HCT116 (cell line): ENCODE data around the gene TGFBR1. TPM values are rescaled to one million over a fixed set of nuclear protein-coding genes. Genes with fewer than 3 reads are reported as not detected.

Experiments used
- ATAC-seq: fragments of 200-7000 bp; cut with Tn5 transposase; 2 replicates; pipeline ENCODE4 v1.9.1; 2020; ENCODE audit warnings: mild to moderate bottlenecking, moderate library complexity
- BruUV-seq: library from RNA; stranded (reverse); fragments of 400-500 nt; replicated peaks from 2 replicates; lab custom pipeline; 2021; lab: Mats Ljungman, UMichigan
- CTCF ChIA-PET: fragments of 300-600 bp; sonication (Branson Sonifier 250); formaldehyde crosslinking; loops from one replicate; lab custom pipeline; 2021; ENCODE audit warnings: antibody characterized with exemption; lab: Charles Lee
- POLR2A ChIA-PET: fragments of 300-600, 350-600 bp; sonication (Branson Sonifier 250); formaldehyde crosslinking; loops from one replicate; lab custom pipeline; 2021; ENCODE audit warnings: antibody characterized with exemption; lab: Charles Lee
- RAD21 ChIA-PET, 2 experiments: fragments of 300-600 bp; sonication (Branson Sonifier 250); formaldehyde crosslinking; loops; one replicate each; lab custom pipeline; 2023; ENCODE audit warnings: low total read pairs in 2 of 2; ENCODE audit not compliant: uncharacterized antibody in 2 of 2, unreplicated experiment in 2 of 2, low non-redundant PET in 1 of 2; lab: Charles Lee
- DNase-seq: peaks from one replicate; pipeline ENCODE4 v3.0.0-alpha.2; 2010; ENCODE audit warnings: low read depth, low spot score
- H2AFZ ChIP-seq: fragments of 200-600 bp; shearing (Covaris generic), sonication (generic); 2 replicates; pipeline ENCODE4 v1.6.1; 2017; ENCODE audit warnings: low read depth, mixed run types, mixed read lengths, antibody characterized with exemption, low read length; ENCODE audit not compliant: poor library complexity, severe bottlenecking
- H3K27ac ChIP-seq: 2 replicates; pipeline ENCODE4 v1.5.1; 2012; ENCODE audit warnings: low read depth, low read length
- H3K27me3 ChIP-seq: fragments of 200-600 bp; sonication (generic); 2 replicates; pipeline ENCODE4 v1.6.1; 2016; ENCODE audit warnings: mixed run types, low read length, mixed read lengths; ENCODE audit not compliant: insufficient read depth
- H3K36me3 ChIP-seq, 2 experiments: fragments of 200-500 bp in 1 of 2; fragments of 200-600 bp in 1 of 2; sonication (Bioruptor generic) in 1 of 2; sonication (generic) in 1 of 2; 2 replicates each; pipeline versions ENCODE4 v1.5.1 to v1.6.1; 2014 to 2016; ENCODE audit warnings: low read length in 2 of 2, inconsistent platforms in 1 of 2, mixed read lengths in 1 of 2, mixed run types in 1 of 2; ENCODE audit not compliant: insufficient read depth in 2 of 2, control insufficient read depth in 1 of 2
- H3K4me1 ChIP-seq, 2 experiments: fragments of 200-600 bp in 1 of 2; sonication (generic) in 1 of 2; 2 replicates each; pipeline versions ENCODE4 v1.5.1 to v1.6.1; 2012 to 2017; ENCODE audit warnings: low read length in 2 of 2, inconsistent platforms in 1 of 2, mild to moderate bottlenecking in 1 of 2, mixed read lengths in 1 of 2, mixed run types in 1 of 2, moderate library complexity in 1 of 2; ENCODE audit not compliant: insufficient read depth in 2 of 2, control insufficient read depth in 1 of 2
- H3K4me2 ChIP-seq: fragments of 200-600 bp; sonication (generic); 2 replicates; pipeline ENCODE4 v1.6.1; 2017; ENCODE audit warnings: mixed run types, low read length, mixed read lengths
- H3K4me3 ChIP-seq, 2 experiments: fragments of 200-600 bp in 1 of 2; sonication (generic) in 1 of 2; replicated peaks in 1 of 2; 2 replicates each; pipeline ENCODE4 v1.5.1; 2011 to 2016; ENCODE audit warnings: low read length in 2 of 2, control low read depth in 1 of 2, low read depth in 1 of 2, mild to moderate bottlenecking in 1 of 2, mixed read lengths in 1 of 2, mixed run types in 1 of 2
- H3K79me2 ChIP-seq: fragments of 200-600 bp; sonication (generic); 2 replicates; pipeline ENCODE4 v1.6.1; 2017; ENCODE audit warnings: mild to moderate bottlenecking, mixed run types, low read length, moderate library complexity, mixed read lengths; ENCODE audit not compliant: insufficient read depth
- H3K9ac ChIP-seq: fragments of 200-600 bp; sonication (generic); 2 replicates; pipeline ENCODE4 v1.6.1; 2016; ENCODE audit warnings: low read length, mixed read lengths
- H3K9me2 ChIP-seq: fragments of 200-600 bp; sonication (generic), shearing (Covaris generic); 2 replicates; pipeline ENCODE4 v1.6.1; 2017; ENCODE audit warnings: mixed run types, mild to moderate bottlenecking, moderate library complexity; ENCODE audit not compliant: insufficient read depth
- H3K9me3 ChIP-seq, 2 experiments: fragments of 200-500 bp in 1 of 2; fragments of 200-600 bp in 1 of 2; sonication (Bioruptor generic) in 1 of 2; sonication (generic) in 1 of 2; 2 replicates each; pipeline ENCODE4 v1.6.1; 2014 to 2017; ENCODE audit warnings: low read length in 2 of 2, mixed read lengths in 2 of 2, inconsistent platforms in 1 of 2, low read depth in 1 of 2, mild to moderate bottlenecking in 1 of 2, mixed run types in 1 of 2, moderate library complexity in 1 of 2; ENCODE audit not compliant: control insufficient read depth in 1 of 2, insufficient read depth in 1 of 2
- H4K20me1 ChIP-seq: fragments of 200-600 bp; sonication (generic), shearing (Covaris generic); 2 replicates; pipeline ENCODE4 v1.6.1; 2017; ENCODE audit warnings: mixed run types, mild to moderate bottlenecking, moderate library complexity; ENCODE audit not compliant: insufficient read depth
- CBX3 ChIP-seq: IDR thresholded peaks from 2 replicates; pipeline ENCODE4 v1.6.1; 2012; ENCODE audit warnings: low read depth
- CEBPB ChIP-seq: IDR thresholded peaks from 2 replicates; pipeline ENCODE4 v1.6.1; 2012; ENCODE audit warnings: low read depth
- EGR1 ChIP-seq: IDR thresholded peaks from 2 replicates; pipeline ENCODE4 v1.6.1; 2012; ENCODE audit warnings: low read depth
- EZH2 ChIP-seq: fragments of 200-600 bp; sonication (generic); IDR thresholded peaks from 2 replicates; pipeline ENCODE4 v1.6.1; 2017; ENCODE audit warnings: antibody characterized with exemption, mixed run types
- EZH2phosphoT487 ChIP-seq: fragments of 200-600 bp; IDR thresholded peaks from 2 replicates; pipeline ENCODE4 v1.6.1; 2018; ENCODE audit warnings: antibody characterized with exemption, borderline replicate concordance
- FOSL1 ChIP-seq: IDR thresholded peaks from 2 replicates; pipeline ENCODE4 v1.6.1; 2012; ENCODE audit warnings: low read depth
- JUND ChIP-seq: IDR thresholded peaks from 2 replicates; pipeline ENCODE4 v1.6.1; 2012
- POLR2AphosphoS5 ChIP-seq: IDR thresholded peaks from 2 replicates; pipeline ENCODE4 v1.6.1; 2011; ENCODE audit warnings: mild to moderate bottlenecking, low read depth, low read length, moderate library complexity
- RAD21 ChIP-seq: IDR thresholded peaks from 2 replicates; pipeline ENCODE4 v1.6.1; 2012; ENCODE audit warnings: low read depth, mild to moderate bottlenecking
- SIN3A ChIP-seq: IDR thresholded peaks from 2 replicates; pipeline ENCODE4 v1.6.1; 2012; ENCODE audit warnings: low read depth
- SRF ChIP-seq: IDR thresholded peaks from 2 replicates; pipeline ENCODE4 v1.6.1; 2012; ENCODE audit warnings: low read depth
- TCF7L2 ChIP-seq: IDR thresholded peaks from 2 replicates; pipeline ENCODE4 v1.7.0; 2011; ENCODE audit warnings: borderline replicate concordance, inconsistent platforms; ENCODE audit not compliant: insufficient read depth, insufficient read length; ENCODE audit errors: extremely low read depth
- YY1 ChIP-seq: IDR thresholded peaks from 2 replicates; pipeline ENCODE4 v1.6.1; 2011; ENCODE audit warnings: low read length, low read depth, moderate library complexity, mild to moderate bottlenecking; ENCODE audit not compliant: insufficient replicate concordance; ENCODE audit errors: extremely low read depth
- ZNF274 ChIP-seq: fragments of 200-500 bp; sonication (Bioruptor generic); IDR thresholded peaks from 2 replicates; pipeline ENCODE4 v1.6.1; 2014; ENCODE audit warnings: mild to moderate bottlenecking, low read depth, low read length, inconsistent platforms
- intact Hi-C: fragments of 100-400 bp; cut with micrococcal nuclease; formaldehyde crosslinking; loops from 2 replicates; pipeline ENCODE4 v1.10.0; 2022
- total RNA-seq: library from RNA; stranded (reverse); gene quantifications from one replicate; pipeline ENCODE4 v1.2.1, GENCODE V29; 2021; ENCODE audit not compliant: unreplicated experiment
- TF ChIP-seq, protein P1 (sequence below), 3 experiments: fragments of 200-600 bp in 1 of 3; sonication (generic) in 1 of 3; IDR thresholded peaks in 2 of 3; conservative IDR thresholded peaks in 1 of 3; 2 replicates each; pipeline ENCODE4 v1.5.1; 2012 to 2017; ENCODE audit warnings: low read depth in 2 of 3, low read length in 2 of 3, antibody characterized with exemption in 1 of 3, borderline replicate concordance in 1 of 3, control low read depth in 1 of 3, mild to moderate bottlenecking in 1 of 3, mixed read lengths in 1 of 3, mixed run types in 1 of 3, moderate library complexity in 1 of 3; ENCODE audit not compliant: insufficient read depth in 1 of 3
- TF ChIP-seq, protein P2 (sequence below): IDR thresholded peaks from 2 replicates; pipeline ENCODE4 v1.6.1; 2012; ENCODE audit warnings: low read depth
- TF ChIP-seq, protein P3 (sequence below): IDR thresholded peaks from 2 replicates; pipeline ENCODE4 v1.6.1; 2012

TGFBR1 gene
- total RNA-seq, 1 experiment from 2014 or later, result 26.6 TPM

DNA sequence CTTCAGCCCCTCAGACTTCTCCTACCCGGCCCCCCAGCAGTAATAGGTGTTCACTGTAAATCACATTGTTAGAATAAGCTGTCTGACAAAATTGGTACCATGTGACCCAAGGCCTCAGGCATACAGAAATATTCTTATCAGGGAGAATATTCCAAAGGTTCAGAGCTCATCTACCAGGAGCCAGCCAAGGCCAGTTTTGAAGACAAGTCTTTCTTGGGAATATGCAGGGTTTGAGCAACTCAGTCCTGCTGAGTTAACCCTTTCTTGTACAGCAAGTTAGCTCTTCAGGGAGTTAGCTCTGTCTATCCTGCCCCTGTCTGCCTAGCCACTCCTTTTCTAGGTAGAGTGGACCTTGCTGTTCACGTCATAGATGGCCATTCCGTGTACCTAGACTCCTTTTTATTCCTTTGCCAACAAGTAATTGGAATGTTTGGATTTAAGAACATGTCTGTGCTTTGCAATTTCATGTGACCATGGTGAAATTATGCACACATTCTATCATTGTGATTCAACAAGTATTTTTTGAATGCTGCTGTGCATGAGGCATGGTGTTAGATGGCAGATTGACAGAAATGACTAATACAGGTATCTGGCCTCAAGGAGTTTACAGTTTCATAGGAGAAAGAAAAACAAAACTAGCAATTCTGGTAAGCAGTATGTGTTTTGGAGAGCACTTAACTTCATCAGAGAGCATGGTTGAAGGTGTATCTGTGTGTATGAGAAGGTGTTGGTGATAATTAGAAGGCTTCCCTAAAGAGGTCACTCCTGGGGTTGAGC lies 22.6 kb downstream of the TGFBR1 start:
- ChIA-PET POLR2A (no interaction called here), CTCF (interaction anchor here (1.8 kb wide), 1 partner anchor 13 kb away, joined by 5 read pairs; no protein-coding TSS in a partner anchor), RAD21 (no interaction called here)
- Histone ChIP-seq H2AFZ (no peak overlapping the region), H3K27ac (no peak overlapping the region), H4K20me1 (no peaks in the 10 kb centered on the region), H3K9me2 (no peaks in the 10 kb centered on the region), H3K79me2 (no peaks in the 10 kb centered on the region), H3K9me3 (no peaks in the 10 kb centered on the region), H3K4me1 (no peaks in the 10 kb centered on the region), H3K27me3 (no peaks in the 10 kb centered on the region), H3K4me3 (no peak overlapping the region), H3K9ac (no peak overlapping the region), H3K36me3 (no peaks in the 10 kb centered on the region), H3K4me2 (no peak overlapping the region)
- DNase-seq (no peak), ATAC-seq (no peak)
- BruUV-seq, result no TSS peak
- TF ChIP-seq YY1 (no peak), EZH2phosphoT487 (no peak), POLR2AphosphoS5 (no peak), EGR1 (no peak), RAD21 (no peak), JUND (no peak), SIN3A (no peak), TCF7L2 (no peak), ZNF274 (no peak), CBX3 (no peak), CEBPB (no peak), SRF (no peak), FOSL1 (no peak), EZH2 (no peak)
- TF ChIP-seq, protein P1, sequence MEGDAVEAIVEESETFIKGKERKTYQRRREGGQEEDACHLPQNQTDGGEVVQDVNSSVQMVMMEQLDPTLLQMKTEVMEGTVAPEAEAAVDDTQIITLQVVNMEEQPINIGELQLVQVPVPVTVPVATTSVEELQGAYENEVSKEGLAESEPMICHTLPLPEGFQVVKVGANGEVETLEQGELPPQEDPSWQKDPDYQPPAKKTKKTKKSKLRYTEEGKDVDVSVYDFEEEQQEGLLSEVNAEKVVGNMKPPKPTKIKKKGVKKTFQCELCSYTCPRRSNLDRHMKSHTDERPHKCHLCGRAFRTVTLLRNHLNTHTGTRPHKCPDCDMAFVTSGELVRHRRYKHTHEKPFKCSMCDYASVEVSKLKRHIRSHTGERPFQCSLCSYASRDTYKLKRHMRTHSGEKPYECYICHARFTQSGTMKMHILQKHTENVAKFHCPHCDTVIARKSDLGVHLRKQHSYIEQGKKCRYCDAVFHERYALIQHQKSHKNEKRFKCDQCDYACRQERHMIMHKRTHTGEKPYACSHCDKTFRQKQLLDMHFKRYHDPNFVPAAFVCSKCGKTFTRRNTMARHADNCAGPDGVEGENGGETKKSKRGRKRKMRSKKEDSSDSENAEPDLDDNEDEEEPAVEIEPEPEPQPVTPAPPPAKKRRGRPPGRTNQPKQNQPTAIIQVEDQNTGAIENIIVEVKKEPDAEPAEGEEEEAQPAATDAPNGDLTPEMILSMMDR (IDR thresholded peaks at IDR 0.05 in 2 of 3, conservative IDR thresholded peaks at IDR 0.05 in 1 of 3; ENCODE audit: borderline replicate concordance in 1 of 3, insufficient read depth in 1 of 3, low read depth in 2 of 3, low read length in 2 of 3), result no peak
- TF ChIP-seq, protein P2, sequence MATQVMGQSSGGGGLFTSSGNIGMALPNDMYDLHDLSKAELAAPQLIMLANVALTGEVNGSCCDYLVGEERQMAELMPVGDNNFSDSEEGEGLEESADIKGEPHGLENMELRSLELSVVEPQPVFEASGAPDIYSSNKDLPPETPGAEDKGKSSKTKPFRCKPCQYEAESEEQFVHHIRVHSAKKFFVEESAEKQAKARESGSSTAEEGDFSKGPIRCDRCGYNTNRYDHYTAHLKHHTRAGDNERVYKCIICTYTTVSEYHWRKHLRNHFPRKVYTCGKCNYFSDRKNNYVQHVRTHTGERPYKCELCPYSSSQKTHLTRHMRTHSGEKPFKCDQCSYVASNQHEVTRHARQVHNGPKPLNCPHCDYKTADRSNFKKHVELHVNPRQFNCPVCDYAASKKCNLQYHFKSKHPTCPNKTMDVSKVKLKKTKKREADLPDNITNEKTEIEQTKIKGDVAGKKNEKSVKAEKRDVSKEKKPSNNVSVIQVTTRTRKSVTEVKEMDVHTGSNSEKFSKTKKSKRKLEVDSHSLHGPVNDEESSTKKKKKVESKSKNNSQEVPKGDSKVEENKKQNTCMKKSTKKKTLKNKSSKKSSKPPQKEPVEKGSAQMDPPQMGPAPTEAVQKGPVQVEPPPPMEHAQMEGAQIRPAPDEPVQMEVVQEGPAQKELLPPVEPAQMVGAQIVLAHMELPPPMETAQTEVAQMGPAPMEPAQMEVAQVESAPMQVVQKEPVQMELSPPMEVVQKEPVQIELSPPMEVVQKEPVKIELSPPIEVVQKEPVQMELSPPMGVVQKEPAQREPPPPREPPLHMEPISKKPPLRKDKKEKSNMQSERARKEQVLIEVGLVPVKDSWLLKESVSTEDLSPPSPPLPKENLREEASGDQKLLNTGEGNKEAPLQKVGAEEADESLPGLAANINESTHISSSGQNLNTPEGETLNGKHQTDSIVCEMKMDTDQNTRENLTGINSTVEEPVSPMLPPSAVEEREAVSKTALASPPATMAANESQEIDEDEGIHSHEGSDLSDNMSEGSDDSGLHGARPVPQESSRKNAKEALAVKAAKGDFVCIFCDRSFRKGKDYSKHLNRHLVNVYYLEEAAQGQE, result no peak
- TF ChIP-seq, protein P3, sequence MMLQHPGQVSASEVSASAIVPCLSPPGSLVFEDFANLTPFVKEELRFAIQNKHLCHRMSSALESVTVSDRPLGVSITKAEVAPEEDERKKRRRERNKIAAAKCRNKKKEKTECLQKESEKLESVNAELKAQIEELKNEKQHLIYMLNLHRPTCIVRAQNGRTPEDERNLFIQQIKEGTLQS, result no peak
- intact Hi-C loops, result no loop called here
